ENCODE data around the gene LIMS3.
"Not testable (repeated sequence)": the region's sequence is repeated elsewhere in the genome, so short reads cannot be mapped to it uniquely, and the experiment has no call there.

LIMS3 gene

DNA sequence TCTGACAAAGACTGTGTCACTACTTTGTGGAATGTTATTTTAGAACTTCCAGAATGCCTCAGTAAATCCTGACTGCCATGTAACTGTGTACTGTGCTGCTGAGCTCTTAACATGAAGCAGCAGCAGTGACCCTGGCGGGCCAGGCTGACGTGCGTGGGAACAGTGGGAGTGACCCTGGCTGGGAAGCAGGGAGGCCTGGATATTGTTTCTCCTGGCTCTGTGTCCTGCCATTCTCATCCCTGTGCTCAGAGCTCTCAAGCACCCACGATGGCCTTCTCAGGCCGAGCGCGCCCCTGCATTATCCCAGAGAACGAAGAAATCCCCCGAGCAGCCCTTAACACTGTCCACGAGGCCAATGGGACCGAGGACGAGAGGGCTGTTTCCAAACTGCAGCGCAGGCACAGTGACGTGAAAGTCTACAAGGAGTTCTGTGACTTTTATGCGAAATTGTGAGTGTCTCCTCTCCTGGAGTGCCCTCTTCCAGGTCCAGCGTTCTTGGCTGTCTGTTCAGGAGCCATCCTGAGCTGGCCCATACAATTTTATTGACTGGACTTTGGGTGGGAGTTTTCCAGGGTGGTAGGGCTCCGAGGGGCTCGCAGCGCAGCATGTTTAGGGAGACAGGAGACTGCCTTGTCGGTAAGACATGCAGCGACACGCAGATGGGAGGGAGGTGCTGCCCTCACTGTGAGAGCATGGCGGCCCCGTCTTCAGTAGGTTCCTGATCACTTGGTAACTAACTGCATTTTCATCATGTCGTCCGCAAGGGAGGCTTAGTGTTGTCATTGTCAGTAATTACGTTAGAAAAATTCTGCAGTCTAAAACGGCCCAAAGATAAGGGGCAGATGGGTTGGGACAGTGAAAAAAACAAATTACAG is at the start of gene LIMS3:
TSS of gene LIMS3 (plus strand) at position 227 of the 875 bp plus-strand sequence. CDS start at position 268, 41 bp downstream.
- DNase-seq (ENCODE audit: low read depth, low spot score) = not testable (repeated sequence)

- DNase-seq (ENCODE audit: low read depth, low spot score) = not testable (repeated sequence)
Observed at GRCh38 chr2:109871129-109871751, 27.2 kb upstream of the LIMS3 start.

GRCh38 chr2:109876625-109877024 is 21.9 kb upstream of the LIMS3 start:
- not testable (repeated sequence) for DNase-seq (ENCODE audit: low read depth, low spot score)

DNA sequence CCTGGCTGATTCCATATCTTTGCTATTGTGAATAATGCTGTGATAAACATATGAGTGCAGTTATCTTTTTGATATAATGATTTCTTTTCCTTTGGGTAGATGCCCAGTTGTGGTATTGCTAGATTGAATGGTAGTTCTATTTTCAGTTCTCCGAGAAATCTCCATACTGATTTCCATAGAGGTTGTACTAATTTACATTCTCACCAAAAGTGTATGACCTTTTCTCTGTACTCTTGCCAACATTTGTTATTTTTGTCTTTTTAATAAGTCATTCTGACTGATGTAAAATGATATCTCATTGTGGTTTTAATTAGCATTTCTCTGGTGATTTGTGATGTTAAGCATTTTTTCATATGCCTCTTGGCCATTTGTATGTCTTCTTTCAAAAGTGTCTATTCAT is 16.4 kb upstream of the LIMS3 start:
- not testable (repeated sequence) for DNase-seq (ENCODE audit: low read depth, low spot score)

- DNase-seq (ENCODE audit: low read depth, low spot score) = not testable (repeated sequence)
Observed at GRCh38 chr2:109888414-109888813, 10.1 kb upstream of the LIMS3 start.

DNA sequence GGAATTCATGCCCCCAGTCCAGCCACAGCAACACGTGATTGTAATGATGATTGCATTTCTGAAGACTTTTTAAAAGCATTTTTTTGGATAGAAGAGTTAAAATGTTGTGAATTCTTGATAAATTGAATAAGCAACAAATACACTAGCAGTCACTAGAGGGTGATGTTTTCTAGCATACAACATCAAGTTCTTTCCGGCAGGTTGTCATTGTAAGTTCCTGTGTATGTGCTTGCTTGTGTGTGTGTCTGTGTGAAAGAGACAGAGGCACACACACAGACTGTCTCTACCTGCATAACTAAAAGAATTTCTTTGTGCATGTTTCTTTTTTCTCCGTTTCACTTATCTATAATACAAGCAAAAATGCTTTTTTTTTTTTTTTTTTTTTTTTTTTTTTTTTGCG is 8.6 kb upstream of the LIMS3 start:
- not testable (repeated sequence) for DNase-seq (ENCODE audit: low read depth, low spot score)

GRCh38 chr2:109891024-109891423 is 7.5 kb upstream of the LIMS3 start:
- not testable (repeated sequence) for DNase-seq (ENCODE audit: low read depth, low spot score)

- DNase-seq (ENCODE audit: low read depth, low spot score) = not testable (repeated sequence)
Observed at GRCh38 chr2:109893736-109894135, 4.8 kb upstream of the LIMS3 start.

DNA sequence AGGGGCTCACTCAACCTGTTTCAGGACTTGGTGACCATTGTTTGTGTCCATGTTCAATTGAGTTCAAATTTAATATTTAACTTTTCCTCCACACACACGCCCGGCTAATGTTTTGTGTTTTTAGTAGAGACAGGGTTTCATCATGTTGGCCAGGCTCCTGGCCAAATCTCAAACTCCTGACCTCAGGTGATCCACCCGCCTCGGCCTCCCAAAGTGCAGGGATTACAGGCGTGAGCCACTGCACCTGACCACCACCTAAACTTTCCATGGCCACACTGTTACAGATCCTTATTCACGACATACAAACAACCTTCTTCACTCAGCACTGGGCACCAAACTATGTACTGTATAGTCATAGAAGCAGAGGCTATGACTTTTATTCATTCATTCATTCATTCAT is 4.3 kb upstream of the LIMS3 start:
- not testable (repeated sequence) for DNase-seq (ENCODE audit: low read depth, low spot score)

DNA sequence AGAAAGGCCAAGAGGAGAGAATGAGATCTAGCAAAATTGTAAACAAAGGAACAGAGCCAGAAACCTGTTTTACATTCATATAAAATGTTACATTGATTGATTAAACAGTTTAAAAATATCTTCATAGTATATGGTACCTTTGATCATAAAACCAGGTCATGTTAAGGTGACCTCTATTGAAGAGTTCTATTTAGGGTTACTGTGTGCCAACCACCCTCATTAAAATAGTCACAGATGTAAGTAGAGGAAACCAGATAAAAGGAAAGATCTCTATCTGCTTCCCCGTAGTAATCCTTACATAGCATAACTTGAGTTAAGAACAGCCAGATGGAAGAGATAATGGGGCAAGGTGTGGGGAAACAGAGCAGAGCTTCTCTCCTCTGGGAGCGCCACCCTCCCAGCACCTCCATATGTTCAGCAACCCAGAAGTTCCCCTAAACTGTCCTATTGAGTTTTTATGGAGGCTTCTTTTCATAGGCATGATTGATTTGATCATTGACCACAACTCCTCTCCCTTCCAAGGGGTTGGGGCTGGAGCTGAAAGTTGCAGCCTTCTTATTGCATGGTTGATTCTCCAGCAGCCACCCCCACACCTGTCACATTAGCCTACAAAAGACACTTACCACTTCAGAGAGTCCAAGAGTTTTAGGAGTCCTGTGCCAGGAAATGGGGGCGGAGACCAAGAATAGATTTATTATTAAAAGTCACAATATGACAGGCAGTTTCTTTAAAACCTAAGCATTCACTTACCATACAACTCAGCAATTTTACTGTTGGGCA is 3.2 kb upstream of the LIMS3 start:
- DNase-seq (ENCODE audit: low read depth, low spot score) = not testable (repeated sequence)

DNA sequence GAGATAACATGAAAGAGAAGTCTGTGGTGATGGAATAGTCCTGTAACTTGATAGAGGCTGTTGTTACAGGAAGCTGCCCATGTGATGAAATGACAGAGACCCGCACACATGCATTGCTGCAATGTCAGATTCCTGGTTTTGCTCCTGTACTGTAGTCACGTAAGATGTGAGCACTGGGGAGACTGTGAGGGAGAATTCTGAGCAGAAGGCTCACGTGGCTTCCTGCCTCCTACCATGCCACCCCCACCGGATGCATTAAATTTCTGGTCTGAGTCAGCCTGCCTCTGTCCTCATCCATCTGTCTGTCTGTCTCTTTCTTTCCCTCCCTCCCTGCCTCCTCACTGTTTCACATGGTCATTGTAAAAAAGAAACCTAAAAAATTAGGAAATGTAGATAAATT is 2.3 kb upstream of the LIMS3 start:
- not testable (repeated sequence) for DNase-seq (ENCODE audit: low read depth, low spot score)

DNA sequence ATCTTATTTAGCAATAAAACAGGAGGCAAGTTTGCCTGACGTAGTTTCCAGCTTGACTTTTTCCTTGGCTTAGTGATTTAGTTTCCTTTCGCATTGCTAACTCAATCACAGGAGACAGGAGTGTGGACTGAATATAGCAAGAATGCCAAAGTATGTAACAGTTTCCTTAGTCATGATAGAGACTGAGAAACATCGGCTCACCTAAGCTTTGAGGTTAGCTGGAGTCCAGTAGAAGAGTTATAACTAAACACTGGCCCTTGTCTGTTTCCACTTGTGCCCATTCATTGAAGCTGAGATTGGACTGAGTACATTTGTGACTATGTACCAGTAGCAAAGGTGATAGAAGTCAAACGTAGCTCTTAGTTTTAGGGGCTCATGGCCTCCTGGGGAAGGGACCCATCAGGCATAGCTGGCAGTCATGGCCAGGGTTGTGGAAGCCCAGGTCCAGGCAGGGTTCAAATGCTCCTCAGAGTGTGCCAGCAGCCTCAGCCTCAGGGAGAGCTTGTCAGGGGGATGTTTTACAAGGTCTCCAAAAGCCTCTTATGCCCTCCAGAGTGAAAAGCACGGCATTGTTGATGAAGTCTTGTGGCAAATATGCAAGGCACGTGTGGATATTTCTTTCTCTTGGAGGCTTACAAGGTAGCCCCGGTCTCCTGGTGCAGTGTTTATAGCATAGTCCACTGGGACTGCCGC is 573 bp upstream of the LIMS3 start:
- not testable (repeated sequence) for DNase-seq (ENCODE audit: low read depth, low spot score)

GRCh38 chr2:109905796-109906195 is 7.3 kb downstream of the LIMS3 start:
- not testable (repeated sequence) for DNase-seq (ENCODE audit: low read depth, low spot score)

GRCh38 chr2:109908626-109909025 is 10.1 kb downstream of the LIMS3 start:
- DNase-seq (ENCODE audit: low read depth, low spot score) = not testable (repeated sequence)

GRCh38 chr2:109910789-109911188 is 12.3 kb downstream of the LIMS3 start:
- DNase-seq (ENCODE audit: low read depth, low spot score) = not testable (repeated sequence)

GRCh38 chr2:109913911-109914310 is 15.4 kb downstream of the LIMS3 start:
- DNase-seq (ENCODE audit: low read depth, low spot score) = not testable (repeated sequence)

GRCh38 chr2:109914552-109914951 is 16.1 kb downstream of the LIMS3 start:
- not testable (repeated sequence) for DNase-seq (ENCODE audit: low read depth, low spot score)

- not testable (repeated sequence) for DNase-seq (ENCODE audit: low read depth, low spot score)
Observed at GRCh38 chr2:109915830-109916229, 17.3 kb downstream of the LIMS3 start.

DNA sequence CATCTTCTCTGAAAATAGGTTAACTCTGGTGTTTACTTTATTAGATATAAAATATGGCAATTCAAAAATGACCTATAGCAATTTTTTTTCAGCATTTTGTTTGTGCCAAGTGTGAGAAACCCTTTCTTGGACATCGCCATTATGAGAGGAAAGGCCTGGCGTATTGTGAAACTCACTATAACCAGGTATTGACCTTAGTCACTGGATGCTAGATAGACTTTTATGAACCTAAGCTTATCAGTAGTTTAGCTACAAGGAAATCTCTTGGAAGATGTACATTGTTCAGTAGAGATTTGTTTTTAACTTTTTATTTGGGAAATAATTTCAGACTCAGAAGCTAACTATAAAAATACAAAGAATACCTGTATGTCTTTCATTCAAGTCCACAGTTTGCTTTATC is 21.7 kb downstream of the LIMS3 start:
- DNase-seq (ENCODE audit: low read depth, low spot score) = not testable (repeated sequence)

DNA sequence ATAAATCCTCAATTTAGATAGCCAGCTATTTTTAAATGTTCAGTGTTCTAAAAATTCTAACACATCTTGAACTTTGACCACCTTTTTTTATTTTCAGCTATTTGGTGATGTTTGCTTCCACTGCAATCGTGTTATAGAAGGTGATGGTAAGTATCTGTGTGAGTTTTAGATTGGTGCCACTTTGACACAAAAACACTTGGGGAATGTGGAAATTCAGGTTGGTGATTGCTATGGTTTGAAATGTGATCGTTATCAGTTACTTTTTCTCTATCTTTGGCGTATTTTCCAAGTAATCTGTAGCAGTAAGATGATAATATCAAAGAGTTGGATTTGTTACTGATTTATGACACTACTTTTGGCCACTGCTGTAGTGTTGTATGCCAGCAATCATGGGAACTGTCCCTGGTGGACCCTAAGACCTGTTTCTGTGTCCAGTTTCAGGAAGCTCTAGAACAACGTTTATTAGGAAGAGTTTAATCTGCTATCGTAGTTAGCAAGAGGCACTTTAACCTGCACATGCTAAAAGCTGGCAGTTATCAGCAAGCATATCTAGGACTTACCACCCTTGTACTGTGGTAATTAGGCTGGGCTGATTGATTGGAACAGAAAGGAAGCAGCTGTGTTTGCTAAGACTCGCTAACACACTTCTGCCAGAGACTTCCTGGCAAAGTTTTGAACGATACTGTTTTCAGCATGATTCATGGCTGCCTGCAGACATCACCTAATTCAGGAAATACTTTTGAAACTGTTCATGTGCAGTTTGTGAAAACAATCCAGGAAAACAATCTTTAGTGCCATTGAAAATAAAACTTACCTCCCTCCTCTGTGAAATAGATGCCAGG is 23.3 kb downstream of the LIMS3 start:
- DNase-seq (ENCODE audit: low read depth, low spot score) = not testable (repeated sequence)
